ENCODE results near the gene TTC9. TPM values are rescaled to one million over a fixed set of nuclear protein-coding genes. Genes with fewer than 3 reads are reported as not detected.

The TTC9 gene
- total and polyA plus RNA-seq, 10 of the 15 experiments (the other 5 are each of a cell fraction or from before 2014, with no cell fraction given), result 0.87 to 15.8 (median 7.8) TPM

DNA sequence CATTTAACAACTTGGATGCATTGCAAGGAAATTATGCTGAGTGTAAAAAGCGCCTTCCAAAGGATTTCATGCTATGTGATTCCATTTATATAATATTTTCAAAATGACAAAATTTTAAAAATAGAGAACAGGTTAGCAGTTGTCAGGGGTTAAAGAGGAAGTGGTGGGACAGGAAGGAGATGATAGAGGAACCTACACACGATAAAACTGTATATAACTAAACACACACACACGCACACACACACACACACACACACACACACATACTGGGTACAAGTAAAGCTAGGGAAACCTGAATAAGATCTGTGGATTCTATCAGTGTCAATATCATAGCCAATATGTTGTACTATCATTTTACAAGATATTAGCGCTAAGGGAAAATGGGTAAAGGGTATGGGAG is 17.2 kb downstream of the TTC9 start (continued):
- TF ChIP-seq, protein P1, sequence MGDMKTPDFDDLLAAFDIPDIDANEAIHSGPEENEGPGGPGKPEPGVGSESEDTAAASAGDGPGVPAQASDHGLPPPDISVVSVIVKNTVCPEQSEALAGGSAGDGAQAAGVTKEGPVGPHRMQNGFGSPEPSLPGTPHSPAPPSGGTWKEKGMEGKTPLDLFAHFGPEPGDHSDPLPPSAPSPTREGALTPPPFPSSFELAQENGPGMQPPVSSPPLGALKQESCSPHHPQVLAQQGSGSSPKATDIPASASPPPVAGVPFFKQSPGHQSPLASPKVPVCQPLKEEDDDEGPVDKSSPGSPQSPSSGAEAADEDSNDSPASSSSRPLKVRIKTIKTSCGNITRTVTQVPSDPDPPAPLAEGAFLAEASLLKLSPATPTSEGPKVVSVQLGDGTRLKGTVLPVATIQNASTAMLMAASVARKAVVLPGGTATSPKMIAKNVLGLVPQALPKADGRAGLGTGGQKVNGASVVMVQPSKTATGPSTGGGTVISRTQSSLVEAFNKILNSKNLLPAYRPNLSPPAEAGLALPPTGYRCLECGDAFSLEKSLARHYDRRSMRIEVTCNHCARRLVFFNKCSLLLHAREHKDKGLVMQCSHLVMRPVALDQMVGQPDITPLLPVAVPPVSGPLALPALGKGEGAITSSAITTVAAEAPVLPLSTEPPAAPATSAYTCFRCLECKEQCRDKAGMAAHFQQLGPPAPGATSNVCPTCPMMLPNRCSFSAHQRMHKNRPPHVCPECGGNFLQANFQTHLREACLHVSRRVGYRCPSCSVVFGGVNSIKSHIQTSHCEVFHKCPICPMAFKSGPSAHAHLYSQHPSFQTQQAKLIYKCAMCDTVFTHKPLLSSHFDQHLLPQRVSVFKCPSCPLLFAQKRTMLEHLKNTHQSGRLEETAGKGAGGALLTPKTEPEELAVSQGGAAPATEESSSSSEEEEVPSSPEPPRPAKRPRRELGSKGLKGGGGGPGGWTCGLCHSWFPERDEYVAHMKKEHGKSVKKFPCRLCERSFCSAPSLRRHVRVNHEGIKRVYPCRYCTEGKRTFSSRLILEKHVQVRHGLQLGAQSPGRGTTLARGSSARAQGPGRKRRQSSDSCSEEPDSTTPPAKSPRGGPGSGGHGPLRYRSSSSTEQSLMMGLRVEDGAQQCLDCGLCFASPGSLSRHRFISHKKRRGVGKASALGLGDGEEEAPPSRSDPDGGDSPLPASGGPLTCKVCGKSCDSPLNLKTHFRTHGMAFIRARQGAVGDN (IDR thresholded peaks at IDR 0.05), result 0 out of 2 replicates have a peak, but pooled peaks have one; percentile 33
- no peak for TF ChIP-seq SIX5 (IDR thresholded peaks at IDR 0.05; ENCODE audit: low read depth, low read length, severe bottlenecking)
- TF ChIP-seq ZNF274 (IDR thresholded peaks at IDR 0.05; ENCODE audit: insufficient read depth, insufficient read length), result no peak
- TF ChIP-seq ASH2L (IDR thresholded peaks at IDR 0.05; ENCODE audit: borderline replicate concordance, low read depth), result no peak
- TF ChIP-seq FOXM1 (IDR thresholded peaks at IDR 0.05; ENCODE audit: low read depth, low read length), result 0 out of 2 replicates have a peak, but pooled peaks have one; percentile 47
- TF ChIP-seq POLR2A (IDR thresholded peaks at IDR 0.05; ENCODE audit: low read depth, low read length), result no peak

DNA sequence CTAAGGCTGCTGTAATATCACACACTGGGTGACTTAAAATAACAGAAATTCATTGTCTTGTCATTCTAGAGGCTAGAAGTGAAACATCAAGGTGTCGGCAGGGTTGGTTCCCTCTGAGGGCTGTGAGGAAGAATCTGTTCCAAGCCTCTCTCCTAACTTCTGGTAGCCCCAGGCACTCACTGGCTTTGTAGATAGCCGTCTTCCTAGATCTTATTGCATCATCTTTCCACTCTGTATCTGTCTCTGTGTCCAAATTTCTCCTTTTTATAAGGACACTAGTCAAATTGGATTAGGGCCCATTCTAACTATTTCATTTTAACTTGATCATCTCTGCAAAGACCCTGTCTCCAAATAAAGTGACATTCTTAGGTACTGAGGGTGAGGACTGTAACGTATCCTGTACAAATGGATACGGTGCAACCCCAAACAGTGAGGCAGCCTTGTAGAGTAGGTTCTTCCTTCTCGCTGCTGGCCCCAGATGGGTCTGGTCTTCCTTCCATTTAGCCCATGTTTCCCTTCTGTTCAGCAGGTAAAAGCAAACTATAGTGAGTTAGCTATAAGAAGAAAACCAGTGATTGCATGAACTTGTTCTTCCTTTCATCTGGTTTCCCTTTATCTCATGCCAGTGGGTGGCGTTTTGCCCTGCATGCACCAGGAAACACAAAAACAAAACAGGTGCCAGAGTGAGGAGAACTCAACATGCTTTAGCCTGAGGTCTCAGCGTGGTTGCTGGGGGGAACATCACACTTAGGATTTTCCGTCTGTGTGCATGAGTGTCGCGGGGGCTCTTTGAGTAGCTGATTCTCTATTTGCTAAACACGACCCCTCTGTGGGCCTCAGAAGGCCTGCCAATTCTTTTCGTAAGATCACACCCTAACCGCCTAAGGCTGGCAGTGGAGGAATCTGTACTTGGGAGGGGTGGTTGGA is 19.5 kb downstream of the TTC9 start:
- CTCF ChIA-PET, result interaction anchor here (0.7 to 4.8 kb wide), 6 partner anchors 34 to 64 kb away, joined by 3 to 25 read pairs (median 3); no protein-coding TSS in a partner anchor
- TF ChIP-seq BRCA1 (IDR thresholded peaks at IDR 0.05; ENCODE audit: low read depth, low read length) (no peak), EGR1 (IDR thresholded peaks at IDR 0.05; ENCODE audit: borderline replicate concordance in 1 of 2, low read depth in 2 of 2, low read length in 2 of 2) (no peak), MTA2 (IDR thresholded peaks at IDR 0.05; ENCODE audit: low read depth) (no peak), IKZF1 (conservative IDR thresholded peaks at IDR 0.05) (peak; percentile 26), TCF7 (IDR thresholded peaks at IDR 0.05; ENCODE audit: borderline replicate concordance) (no peak), HDGF (IDR thresholded peaks at IDR 0.05) (no peak)
- TF ChIP-seq, protein P2, sequence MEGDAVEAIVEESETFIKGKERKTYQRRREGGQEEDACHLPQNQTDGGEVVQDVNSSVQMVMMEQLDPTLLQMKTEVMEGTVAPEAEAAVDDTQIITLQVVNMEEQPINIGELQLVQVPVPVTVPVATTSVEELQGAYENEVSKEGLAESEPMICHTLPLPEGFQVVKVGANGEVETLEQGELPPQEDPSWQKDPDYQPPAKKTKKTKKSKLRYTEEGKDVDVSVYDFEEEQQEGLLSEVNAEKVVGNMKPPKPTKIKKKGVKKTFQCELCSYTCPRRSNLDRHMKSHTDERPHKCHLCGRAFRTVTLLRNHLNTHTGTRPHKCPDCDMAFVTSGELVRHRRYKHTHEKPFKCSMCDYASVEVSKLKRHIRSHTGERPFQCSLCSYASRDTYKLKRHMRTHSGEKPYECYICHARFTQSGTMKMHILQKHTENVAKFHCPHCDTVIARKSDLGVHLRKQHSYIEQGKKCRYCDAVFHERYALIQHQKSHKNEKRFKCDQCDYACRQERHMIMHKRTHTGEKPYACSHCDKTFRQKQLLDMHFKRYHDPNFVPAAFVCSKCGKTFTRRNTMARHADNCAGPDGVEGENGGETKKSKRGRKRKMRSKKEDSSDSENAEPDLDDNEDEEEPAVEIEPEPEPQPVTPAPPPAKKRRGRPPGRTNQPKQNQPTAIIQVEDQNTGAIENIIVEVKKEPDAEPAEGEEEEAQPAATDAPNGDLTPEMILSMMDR (IDR thresholded peaks at IDR 0.05 in 2 of 3, conservative IDR thresholded peaks at IDR 0.05 in 1 of 3; ENCODE audit: control insufficient read depth in 2 of 3, extremely low read depth in 1 of 3, insufficient read depth in 1 of 3, low read depth in 3 of 3, low read length in 3 of 3), result peak; percentile 26 to 41 (median 35); a peak in 5 of 6 replicates

More for the DNA sequence above, 19.5 kb downstream of the TTC9 start:
- no TSS peak for BruUV-seq (replicated peaks)
- peaks cover 2 to 9% of the 10 kb centered on the region in 2 experiments; a peak in 1 of 4 replicates for H3K36me3 ChIP-seq (ENCODE audit: control insufficient read depth in 2 of 2, insufficient read depth in 2 of 2, low read length in 1 of 2)
- ATAC-seq (peak; percentile 16), FAIRE-seq (no peak), DNase-seq (ENCODE audit: low read depth, low spot score) (peak; percentile 57)
- intact Hi-C loops (cut with micrococcal nuclease; ENCODE audit: unreplicated experiment), result no loop called here
- no peaks in the 10 kb centered on the region for H3K27me3 ChIP-seq (replicated peaks in 1 of 2; ENCODE audit: control insufficient read depth in 2 of 2, insufficient read depth in 2 of 2, low read length in 1 of 2)
- in situ Hi-C loops (cut with MboI), result no loop called here
- H3K27ac ChIP-seq (ENCODE audit: control insufficient read depth, insufficient read depth), result peak overlapping the region; percentile 89
- ChIA-PET RAD21 (ENCODE audit: unreplicated experiment) (interaction anchor here (1.0 to 6.2 kb wide), 6 partner anchors 9 to 148 kb away, joined by 3 to 71 read pairs (median 4); partner anchors contain the start of genes MAP3K9 and TTC9), POLR2A (interaction anchor here (12.1 kb wide), 1 partner anchor 17 kb away, joined by 145 read pairs; the partner anchor contains the start of gene TTC9), SMC1A (ENCODE audit: uncharacterized antibody, unreplicated experiment) (interaction anchor here (0.8 to 18.1 kb wide), 11 partner anchors 13 to 60 kb away, joined by 3 to 254 read pairs (median 5); partner anchors contain the start of gene TTC9)
- peaks cover 90% of the 10 kb centered on the region for H3K4me1 ChIP-seq (ENCODE audit: control insufficient read depth, insufficient read depth, low read length)
- peaks cover 77% of the 10 kb centered on the region for H3K79me2 ChIP-seq (ENCODE audit: control insufficient read depth, insufficient read depth, low read length)
- H2AFZ ChIP-seq (ENCODE audit: control insufficient read depth, low read depth, low read length), result peak overlapping the region; percentile 1
- no peaks in the 10 kb centered on the region for H3K9me3 ChIP-seq (replicated peaks; ENCODE audit: control insufficient read depth, insufficient read depth, low read length)
- peak overlapping the region; percentile 48 for H3K4me2 ChIP-seq (ENCODE audit: control insufficient read depth, insufficient read depth)
- 3% methylated on average over 13 of the region's 13 CpGs for WGBS (ENCODE audit: insufficient coverage, insufficient replicate concordance, low lambda C conversion rate, missing lambda C conversion rate)
- H3K9ac ChIP-seq (ENCODE audit: control insufficient read depth, insufficient read depth, low read length), result peak overlapping the region; percentile 55
- no peaks in the 10 kb centered on the region for H4K20me1 ChIP-seq (ENCODE audit: control insufficient read depth, insufficient read depth)
- H3K4me3 ChIP-seq, result peak overlapping the region; percentile 1; the same call in 1 of the 2 replicates

Data from GM12878 (cell line).